Ascending aorta (tissue), 2 donors: ENCODE results near the gene SHF. TPM values are rescaled to one million over a fixed set of nuclear protein-coding genes. Genes with fewer than 3 reads are reported as not detected.

ENCODE experiments used
- DNase-seq, 2 donors: peaks; one replicate each; pipeline ENCODE4 v3.0.0-alpha.2; 2019; ENCODE audit warnings: low spot score in 2 of 2
- H3K27ac ChIP-seq, 2 donors: fragments of 200-600 bp; sonication (generic); one replicate each; pipeline ENCODE4 v1.5.1; 2016 to 2017; ENCODE audit warnings: mild to moderate bottlenecking in 1 of 2
- H3K27me3 ChIP-seq: fragments of 200-600 bp; sonication (generic); one replicate; pipeline ENCODE4 v1.5.1; 2017
- H3K36me3 ChIP-seq, 2 donors: fragments of 200-600 bp; sonication (generic); one replicate each; pipeline ENCODE4 v1.5.1; 2016
- H3K4me1 ChIP-seq, 2 donors: fragments of 200-600 bp; sonication (generic); one replicate each; pipeline ENCODE4 v1.5.1; 2016 to 2017; ENCODE audit warnings: mild to moderate bottlenecking in 1 of 2
- H3K4me3 ChIP-seq, 2 donors: fragments of 200-600 bp; sonication (generic); one replicate each; pipeline ENCODE4 v1.5.1; 2016 to 2017; ENCODE audit warnings: mild to moderate bottlenecking in 1 of 2
- H3K9me3 ChIP-seq, 2 donors: fragments of 200-600 bp; sonication (generic); one replicate each; pipeline ENCODE4 v1.5.1; 2016
- CTCF ChIP-seq, 3 experiments: fragments of 200-600 bp in 2 of 3; fragments of 450-650 bp in 1 of 3; sonication (generic) in 2 of 3; IDR thresholded peaks; one replicate each; pipeline ENCODE4 v1.5.1; 2016 to 2019; ENCODE audit warnings: antibody characterized with exemption in 3 of 3, mild to moderate bottlenecking in 1 of 3, moderate library complexity in 1 of 3
- intact Hi-C: fragments of 100-400 bp; cut with DNase I; formaldehyde crosslinking; loops from one replicate; pipeline ENCODE4 v1.15.1; 2023
- total RNA-seq: library from RNA; depleted of rRNA; stranded (reverse); fragments of >200 nt; gene quantifications from one replicate; pipeline ENCODE4 v1.1.0, GENCODE V29; 2016

Gene SHF
- total RNA-seq, 1 donor from 2014 or later: 75.0 TPM

DNA sequence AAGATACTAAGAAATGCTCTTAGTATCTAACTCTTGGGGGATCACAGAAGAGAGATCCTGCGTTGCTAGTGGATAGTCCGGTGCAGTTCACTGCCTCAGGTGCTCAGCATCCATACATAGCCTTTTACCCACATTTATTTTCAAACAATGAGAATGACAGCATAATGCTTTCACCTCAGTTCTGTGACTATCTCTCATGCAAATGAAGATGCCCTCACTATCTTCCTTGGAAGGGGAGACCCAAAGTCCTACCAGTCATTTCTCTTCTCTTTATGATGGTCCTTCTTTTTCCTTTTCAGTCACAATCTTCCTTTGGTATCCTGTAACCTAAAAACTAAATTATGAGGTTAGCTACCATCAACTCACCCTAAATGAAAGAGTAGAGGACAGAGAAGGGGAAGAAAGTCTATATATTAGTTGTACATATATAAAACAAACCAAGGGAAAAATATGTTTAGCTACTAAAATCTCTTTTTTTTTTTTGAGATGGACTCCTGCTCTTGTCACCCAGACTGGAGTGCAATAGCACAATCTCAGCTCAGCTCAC, 33.4 kb upstream of the SHF start:
- Histone ChIP-seq H3K27me3 (no peaks in the 10 kb centered on the region), H3K36me3 (no peaks in the 10 kb centered on the region), H3K4me1 (no peaks in the 10 kb centered on the region), H3K4me3 (no peak overlapping the region), H3K9me3 (no peaks in the 10 kb centered on the region), H3K27ac (no peak overlapping the region)
- no peak for TF ChIP-seq CTCF (IDR thresholded peaks at IDR 0.05)
- DNase-seq: no peak
- intact Hi-C loops: no loop called here

DNA sequence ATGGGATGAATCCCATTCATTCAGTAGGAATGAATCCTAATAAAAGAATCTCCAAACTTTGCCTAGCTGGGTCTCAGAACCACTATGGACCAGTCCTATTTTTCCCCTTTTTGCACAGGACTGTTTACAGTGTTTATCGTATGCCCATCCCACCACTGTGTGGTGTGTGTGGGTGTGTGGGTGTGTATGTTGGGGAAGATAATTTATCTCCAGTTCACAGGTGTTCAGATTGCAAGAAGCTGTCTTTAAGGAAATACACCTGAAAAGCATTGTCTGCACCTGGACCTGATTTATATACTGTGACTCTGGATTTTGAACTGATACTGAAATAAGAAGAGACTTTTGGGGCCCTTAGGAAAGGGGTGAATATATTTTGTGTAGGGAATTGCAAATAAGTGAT, 24.7 kb upstream of the SHF start:
- no peak overlapping the region for H3K27ac ChIP-seq
- intact Hi-C loops: no loop called here
- H3K4me1 ChIP-seq: no peaks in the 10 kb centered on the region
- no peaks in the 10 kb centered on the region for H3K9me3 ChIP-seq
- no peaks in the 10 kb centered on the region for H3K36me3 ChIP-seq
- DNase-seq: no peak
- H3K27me3 ChIP-seq: no peaks in the 10 kb centered on the region
- TF ChIP-seq CTCF (IDR thresholded peaks at IDR 0.05): no peak
- H3K4me3 ChIP-seq: no peak overlapping the region

DNA sequence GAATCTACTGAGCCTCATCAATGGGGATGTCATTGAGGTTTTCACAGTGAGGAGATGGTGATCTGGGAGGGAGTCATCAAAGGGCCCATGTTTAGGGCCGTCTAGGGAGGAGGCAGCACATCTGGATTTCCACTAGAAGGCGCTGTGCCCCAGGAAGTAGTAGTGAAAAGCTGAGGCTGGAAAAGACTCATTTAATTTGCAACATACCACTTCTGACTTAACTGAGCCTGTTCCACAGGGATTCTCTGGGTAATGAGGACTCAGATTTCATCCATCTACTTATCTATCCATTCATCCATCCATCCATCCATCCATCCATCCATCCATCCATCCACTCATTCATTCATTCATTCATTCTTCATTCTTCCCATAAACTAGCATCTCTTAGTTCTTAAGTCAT, 17.4 kb upstream of the SHF start:
- Histone ChIP-seq H3K36me3 (no peaks in the 10 kb centered on the region), H3K27ac (peak overlapping the region in 1 of 2 donors; percentile 39), H3K27me3 (no peaks in the 10 kb centered on the region), H3K4me3 (no peak overlapping the region), H3K4me1 (peaks cover 0 to 7% of the 10 kb centered on the region in 2 donors), H3K9me3 (no peaks in the 10 kb centered on the region)
- no peak for DNase-seq
- intact Hi-C loops: no loop called here
- TF ChIP-seq CTCF (IDR thresholded peaks at IDR 0.05): peak; percentile 24 to 74 (median 65)

DNA sequence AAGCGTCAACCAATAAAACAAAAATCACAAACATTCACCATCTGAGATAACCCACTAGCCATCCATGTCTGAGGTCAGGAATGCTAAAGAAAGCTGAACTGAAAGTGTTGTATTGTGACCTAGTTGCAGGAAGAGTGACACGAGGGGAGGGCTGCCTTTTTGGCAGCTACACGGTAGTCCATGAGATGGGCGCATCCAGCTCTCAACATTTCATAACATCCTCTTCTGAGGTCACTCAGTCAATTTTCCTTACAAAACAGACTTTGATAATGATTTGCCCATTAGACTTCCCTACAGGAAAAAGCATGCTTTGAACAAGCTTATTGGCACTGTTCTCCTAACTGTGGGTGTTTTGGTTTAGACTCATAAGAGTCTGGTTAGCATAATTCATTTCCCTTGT, 15.4 kb upstream of the SHF start:
- no peak for DNase-seq
- Histone ChIP-seq H3K27ac (peak overlapping the region; percentile 47 to 53), H3K27me3 (no peaks in the 10 kb centered on the region), H3K36me3 (no peaks in the 10 kb centered on the region), H3K9me3 (no peaks in the 10 kb centered on the region), H3K4me1 (peaks cover 0 to 7% of the 10 kb centered on the region in 2 donors), H3K4me3 (no peak overlapping the region)
- no peak for TF ChIP-seq CTCF (IDR thresholded peaks at IDR 0.05)
- intact Hi-C loops: loop anchor here (5.0 kb wide), 1 partner anchor 666 kb away; the partner anchor contains the start of gene EIF3J

GRCh38 chr15:45201869-45202268, 14.1 kb upstream of the SHF start:
- no peak for DNase-seq
- no peak for TF ChIP-seq CTCF (IDR thresholded peaks at IDR 0.05)
- Histone ChIP-seq H3K4me1 (peaks cover 0 to 7% of the 10 kb centered on the region in 2 donors), H3K36me3 (no peaks in the 10 kb centered on the region), H3K9me3 (no peaks in the 10 kb centered on the region), H3K27me3 (no peaks in the 10 kb centered on the region), H3K4me3 (no peak overlapping the region), H3K27ac (peak overlapping the region in 1 of 2 donors; percentile 98)
- intact Hi-C loops: loop anchor here (1.0 to 5.0 kb wide), 4 partner anchors 77 to 665 kb away; partner anchors contain the start of genes EIF3J and GATM

GRCh38 chr15:45201557-45201859, 13.7 kb upstream of the SHF start:
- Histone ChIP-seq H3K27ac (peak overlapping the region; percentile 96 to 98), H3K27me3 (no peaks in the 10 kb centered on the region), H3K4me3 (peak overlapping the region; percentile 68 to 87), H3K4me1 (peaks cover 0 to 7% of the 10 kb centered on the region in 2 donors), H3K9me3 (no peaks in the 10 kb centered on the region), H3K36me3 (no peaks in the 10 kb centered on the region)
- DNase-seq: no peak
- intact Hi-C loops: loop anchor here (1.0 to 5.0 kb wide), 4 partner anchors 78 to 664 kb away; partner anchors contain the start of genes EIF3J and GATM
- no peak for TF ChIP-seq CTCF (IDR thresholded peaks at IDR 0.05)
